ENCODE measurements around the gene GABRD.

DNA sequence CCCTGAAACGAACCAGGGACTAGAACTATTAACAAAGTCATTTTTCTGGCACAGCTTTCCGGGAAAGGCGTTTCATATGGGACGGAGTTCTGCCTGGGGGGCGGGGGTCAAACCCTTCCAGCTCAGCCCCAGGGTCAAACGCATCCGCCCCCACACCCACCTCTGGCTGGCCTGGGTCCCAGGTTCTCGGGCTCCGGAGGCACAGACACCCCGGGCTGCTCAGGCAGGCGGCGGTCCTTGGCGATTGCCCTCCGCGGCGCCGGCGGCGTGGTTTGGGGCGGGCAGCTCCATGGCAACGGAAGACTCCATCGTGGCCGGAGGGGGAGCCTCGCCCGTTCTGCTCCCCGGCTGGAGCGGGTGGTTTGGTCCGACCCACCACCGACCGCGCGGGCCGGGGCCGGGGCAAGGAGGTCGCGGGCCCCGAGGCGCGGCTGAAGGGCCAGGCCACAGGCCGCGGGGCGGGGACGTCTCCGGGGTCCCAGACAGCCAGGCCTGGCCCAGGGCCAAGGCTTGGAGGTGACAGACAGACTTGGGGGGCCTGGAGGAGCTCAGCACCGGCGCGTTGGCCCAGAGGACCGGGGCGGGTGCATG lies 15.5 kb upstream of the GABRD start, which contains the start of gene CFAP74:
- TF ChIP-seq POLR2A (IDR thresholded peaks at IDR 0.05; ENCODE audit: low read length) (no peak), GATA1 (IDR thresholded peaks at IDR 0.05; ENCODE audit: low read depth, low read length) (no peak)

Data from erythroblast (primary cell).